Gastroesophageal sphincter (tissue), 4 donors: ENCODE measurements around the gene LRRC57. TPM values are rescaled to one million over a fixed set of nuclear protein-coding genes. Genes with fewer than 3 reads are reported as not detected.
"Not testable (repeated sequence)": the region's sequence is repeated elsewhere in the genome, so short reads cannot be mapped to it uniquely, and the experiment has no call there.

Experiments
- ATAC-seq: fragments of 150-250 bp; one replicate; pipeline ENCODE4 v1.9.1; 2016; ENCODE audit warnings: mild to moderate bottlenecking, moderate library complexity
- H3K27ac ChIP-seq, 4 donors: fragments of 200-600 bp; sonication (generic) in 3 of 4; 1 replicate in 3 of 4; 2 replicates in 1 of 4; pipeline ENCODE4 v1.5.1; 2016 to 2019
- H3K27me3 ChIP-seq: fragments of 200-600 bp; sonication (generic); one replicate; pipeline ENCODE4 v1.5.1; 2019
- H3K36me3 ChIP-seq, 2 donors: fragments of 200-600 bp; sonication (generic); one replicate each; pipeline ENCODE4 v1.5.1; 2019; ENCODE audit warnings: control low read depth in 1 of 2
- H3K4me1 ChIP-seq, 3 donors: fragments of 200-600 bp; sonication (generic); 1 replicate in 2 of 3; 2 replicates in 1 of 3; pipeline ENCODE4 v1.5.1; 2016 to 2019; ENCODE audit warnings: control low read depth in 2 of 3
- H3K4me3 ChIP-seq, 2 donors: fragments of 200-600 bp; sonication (generic); one replicate each; pipeline ENCODE4 v1.5.1; 2019; ENCODE audit warnings: mild to moderate bottlenecking in 1 of 2, moderate library complexity in 1 of 2
- H3K9me3 ChIP-seq, 3 donors: fragments of 200-600 bp; sonication (generic); one replicate each; pipeline ENCODE4 v1.5.1; 2017 to 2019; ENCODE audit warnings: control low read depth in 2 of 3
- CTCF ChIP-seq, 4 experiments: fragments of 200-600 bp in 2 of 4; fragments of 450-650 bp in 2 of 4; sonication (generic) in 1 of 4; IDR thresholded peaks; one replicate each; pipeline ENCODE4 v1.5.1; 2017 to 2019; ENCODE audit warnings: antibody characterized with exemption in 4 of 4, mild to moderate bottlenecking in 2 of 4, moderate library complexity in 2 of 4
- EP300 ChIP-seq: sonication (generic); formaldehyde crosslinking; IDR thresholded peaks from one replicate; pipeline ENCODE4 v1.6.1; 2017; ENCODE audit warnings: antibody characterized with exemption, mild to moderate bottlenecking
- POLR2A ChIP-seq, 2 donors: fragments of 450-650 bp; IDR thresholded peaks; one replicate each; pipeline ENCODE4 v1.6.1; 2017; ENCODE audit warnings: antibody characterized with exemption in 2 of 2, mild to moderate bottlenecking in 2 of 2, moderate library complexity in 1 of 2
- POLR2AphosphoS5 ChIP-seq: sonication (generic); formaldehyde crosslinking; IDR thresholded peaks from one replicate; pipeline ENCODE4 v1.6.1; 2017; ENCODE audit warnings: antibody characterized with exemption
- WGBS, 2 donors: methylation state at CpG; one replicate each; pipeline ENCODE4 v1.1.5; 2018; ENCODE audit warnings: low coverage in 1 of 2; 5-methylcytosine and 5-hydroxymethylcytosine counted together
- total RNA-seq, 4 donors: library from RNA; depleted of rRNA; stranded (reverse); fragments of >200 nt; gene quantifications; one replicate each; pipeline ENCODE4 v1.1.0, GENCODE V29; 2016

The LRRC57 gene
- total RNA-seq, 4 donors from 2014 or later, result 14.9 to 19.4 (median 15.4) TPM

DNA sequence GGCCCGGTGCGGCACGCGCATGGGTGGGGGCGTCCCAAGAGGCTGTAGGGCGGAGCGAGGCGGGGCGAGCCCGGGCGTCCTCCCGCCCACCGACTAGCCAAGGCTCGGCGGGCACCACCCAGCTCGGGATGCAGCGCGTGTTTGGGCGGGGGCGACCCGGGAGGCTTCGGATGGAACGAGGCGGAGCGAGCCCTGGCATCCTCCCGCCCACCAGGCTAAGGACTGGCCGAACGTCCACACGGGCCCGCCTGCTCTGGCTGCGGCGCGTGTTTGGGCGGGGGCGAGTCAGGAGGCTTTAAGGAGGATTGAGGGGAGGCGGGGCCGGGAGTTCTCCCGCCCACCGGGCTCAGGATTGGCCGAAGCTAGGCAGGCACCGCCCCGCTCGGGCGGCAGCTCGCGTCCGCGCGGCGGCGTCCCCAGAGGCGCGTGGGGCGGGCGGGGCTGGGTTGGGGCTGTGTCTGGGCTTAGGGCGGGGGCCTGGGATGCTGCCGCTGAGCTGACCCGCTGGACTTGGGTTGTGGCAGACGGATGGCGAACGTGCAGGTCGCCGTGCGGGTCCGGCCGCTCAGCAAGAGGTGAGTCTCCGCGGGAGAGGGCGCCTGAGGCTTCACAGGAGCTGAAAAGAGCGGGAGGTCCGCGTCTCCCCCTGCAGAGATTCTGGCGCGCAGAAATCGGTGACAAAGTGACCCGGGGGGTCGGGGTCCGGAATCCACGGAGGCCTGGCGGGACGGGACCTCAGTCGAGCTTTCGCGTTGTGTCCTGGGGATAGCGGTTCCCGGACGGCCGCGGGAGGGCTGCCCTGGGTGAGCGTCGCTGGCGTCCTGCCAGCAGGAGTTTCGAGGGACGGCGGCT lies 26.8 kb upstream of the LRRC57 start, which contains the start of gene STARD9:
TSS of gene STARD9 (plus strand) at position 419 of the 852 bp plus-strand sequence. CDS start at position 529, 110 bp downstream.
- Histone ChIP-seq H3K4me3 (peak within 1 kb of the TSS; percentile 81 to 93), H3K4me1 (peaks cover 0 to 54% (median 13%) of the 10 kb centered on the region in 3 donors), H3K27ac (peak within 1 kb of the TSS; percentile 83 to 98 (median 95)), H3K27me3 (no peaks in the 10 kb centered on the region), H3K9me3 (no peaks in the 10 kb centered on the region), H3K36me3 (no peaks in the 10 kb centered on the region)
- TF ChIP-seq CTCF (IDR thresholded peaks at IDR 0.05) (peak in 2 of 4 experiments; percentile 13 to 17), POLR2AphosphoS5 (peak; percentile 55), EP300 (no peak), POLR2A (IDR thresholded peaks at IDR 0.05) (peak; percentile 75 to 77)
- 0% methylated on average over 2 to 12 of the region's 95 CpGs for WGBS, 2 donors
- ATAC-seq, result peak; percentile 97

DNA sequence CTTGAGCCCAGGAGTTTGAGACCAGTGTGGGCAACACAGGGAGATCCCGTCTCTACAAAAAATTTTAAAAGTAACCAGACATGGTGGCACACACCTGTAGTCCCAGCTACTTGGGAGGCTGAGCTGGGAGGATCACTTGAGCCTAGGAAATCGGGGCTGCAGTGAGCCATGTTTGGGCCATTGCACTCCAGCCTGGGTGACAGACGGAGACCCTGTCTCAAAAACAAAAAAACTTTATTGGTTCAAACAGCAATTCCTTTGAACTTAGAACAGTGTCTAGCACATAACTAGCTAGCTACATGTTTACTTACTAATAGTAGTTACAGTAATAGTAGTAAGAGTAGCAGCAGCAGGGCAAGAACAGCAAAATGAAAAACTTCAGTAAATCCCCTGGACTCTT lies 10.1 kb upstream of the LRRC57 start:
- Histone ChIP-seq H3K4me1 (no peaks in the 10 kb centered on the region), H3K27ac (no peak overlapping the region), H3K36me3 (peaks cover 0 to 58% of the 10 kb centered on the region in 2 donors), H3K27me3 (no peaks in the 10 kb centered on the region), H3K4me3 (no peak overlapping the region), H3K9me3 (no peaks in the 10 kb centered on the region)
- WGBS, 2 donors, result 82 to 97% methylated on average over 3 of the region's 3 CpGs
- TF ChIP-seq EP300 (no peak), CTCF (IDR thresholded peaks at IDR 0.05) (no peak), POLR2AphosphoS5 (no peak), POLR2A (IDR thresholded peaks at IDR 0.05) (no peak)
- no peak for ATAC-seq

GRCh38 chr15:42556550-42557207 lies 8.1 kb upstream of the LRRC57 start:
- peak; percentile 72 for ATAC-seq
- 86 to 100% methylated on average over 2 to 6 of the region's 12 CpGs for WGBS, 2 donors
- H3K4me1 ChIP-seq, result not testable (repeated sequence)

GRCh38 chr15:42553554-42553953 lies 5.0 kb upstream of the LRRC57 start:
- no peak overlapping the region for H3K4me3 ChIP-seq
- H3K27ac ChIP-seq, result no peak overlapping the region
- no peak for ATAC-seq
- TF ChIP-seq POLR2AphosphoS5 (no peak), EP300 (no peak), POLR2A (IDR thresholded peaks at IDR 0.05) (no peak), CTCF (IDR thresholded peaks at IDR 0.05) (no peak)
- H3K27me3 ChIP-seq, result no peaks in the 10 kb centered on the region
- H3K9me3 ChIP-seq, result no peaks in the 10 kb centered on the region
- WGBS, 2 donors, result 86% methylated on average over 1 of the region's 1 CpG; no CpG with 5 or more reads in 1 of the 2 donors
- H3K4me1 ChIP-seq, result peaks cover 0 to 18% (median 0%) of the 10 kb centered on the region in 3 donors
- peaks cover 0 to 6% of the 10 kb centered on the region in 2 donors for H3K36me3 ChIP-seq

More at GRCh38 chr15:42556550-42557207, 8.1 kb upstream of the LRRC57 start:
- not testable (repeated sequence) for H3K9me3 ChIP-seq, H3K27ac ChIP-seq, H3K4me3 ChIP-seq, H3K27me3 ChIP-seq
- H3K36me3 ChIP-seq, result peaks cover 0 to 37% of the 10 kb centered on the region in 2 donors

- no peak for TF ChIP-seq POLR2AphosphoS5
- no peak for TF ChIP-seq CTCF (IDR thresholded peaks at IDR 0.05)
- TF ChIP-seq POLR2A (IDR thresholded peaks at IDR 0.05), result no peak
- no peak for TF ChIP-seq EP300
- H3K36me3 ChIP-seq, result peaks cover 0 to 12% of the 10 kb centered on the region in 2 donors
- peak overlapping the region in 2 of 4 donors; percentile 91 to 93 for H3K27ac ChIP-seq
- WGBS, 2 donors, result 65 to 66% methylated on average over 3 to 12 of the region's 12 CpGs
- H3K4me1 ChIP-seq, result peaks cover 2 to 45% (median 8%) of the 10 kb centered on the region in 3 donors
- H3K9me3 ChIP-seq, result no peaks in the 10 kb centered on the region
- peak overlapping the region; percentile 57 to 76 for H3K4me3 ChIP-seq
- no peak for ATAC-seq
- H3K27me3 ChIP-seq, result no peaks in the 10 kb centered on the region
These were observed 1.3 kb upstream of the LRRC57 start for GRCh38 chr15:42549741-42550392.
